Measurements from ENCODE around the gene DYSF. TPM values are rescaled to one million over a fixed set of nuclear protein-coding genes. Genes with fewer than 3 reads are reported as not detected.

DYSF gene
- total and polyA plus RNA-seq, 2 donors from 2014 or later = 11.3 to 19.8 TPM

- TF ChIP-seq CTCF (IDR thresholded peaks at IDR 0.05; ENCODE audit: borderline replicate concordance, extremely low read depth, insufficient read depth) = no peak
- no peak overlapping the region for H3K9ac ChIP-seq (ENCODE audit: low read length in 3 of 3)
- FAIRE-seq = no peak
- intact Hi-C loops (cut with DNase I) = no loop called here
- peak in 1 of 5 donors; percentile 37 for DNase-seq
- no peaks in the 10 kb centered on the region for H3K4me1 ChIP-seq (ENCODE audit: control insufficient read depth in 2 of 3, insufficient read depth in 2 of 3, low read depth in 1 of 3, low read length in 3 of 3)
- no peak overlapping the region for H3K4me3 ChIP-seq (ENCODE audit: low read length in 3 of 3)
- no peak overlapping the region for H3K27ac ChIP-seq (ENCODE audit: low read depth in 2 of 2, low read length in 2 of 2)
- no peaks in the 10 kb centered on the region for H3K36me3 ChIP-seq (ENCODE audit: control insufficient read depth in 2 of 3, insufficient read depth in 3 of 3, low read length in 3 of 3)
- no peaks in the 10 kb centered on the region for H3K27me3 ChIP-seq (ENCODE audit: control insufficient read depth, insufficient read depth, low read length)
- no peaks in the 10 kb centered on the region for H3K9me3 ChIP-seq (ENCODE audit: control insufficient read depth in 2 of 3, insufficient read depth in 1 of 3, low read length in 3 of 3)
These were observed 231.9 kb downstream of the DYSF start for GRCh38 chr2:71685073-71685848.

GRCh38 chr2:71685941-71686611 lies 232.7 kb downstream of the DYSF start:
- H3K27me3 ChIP-seq (ENCODE audit: control insufficient read depth, insufficient read depth, low read length) = no peaks in the 10 kb centered on the region
- no peak for FAIRE-seq
- no peaks in the 10 kb centered on the region for H3K4me1 ChIP-seq (ENCODE audit: control insufficient read depth in 2 of 3, insufficient read depth in 2 of 3, low read depth in 1 of 3, low read length in 3 of 3)
- H3K4me3 ChIP-seq (ENCODE audit: low read length in 3 of 3) = no peak overlapping the region
- DNase-seq = peak in 1 of 5 donors; percentile 47
- H3K36me3 ChIP-seq (ENCODE audit: control insufficient read depth in 2 of 3, insufficient read depth in 3 of 3, low read length in 3 of 3) = no peaks in the 10 kb centered on the region
- no peak overlapping the region for H3K9ac ChIP-seq (ENCODE audit: low read length in 3 of 3)
- no peak overlapping the region for H3K27ac ChIP-seq (ENCODE audit: low read depth in 2 of 2, low read length in 2 of 2)
- no peak for TF ChIP-seq CTCF (IDR thresholded peaks at IDR 0.05; ENCODE audit: borderline replicate concordance, extremely low read depth, insufficient read depth)
- no peaks in the 10 kb centered on the region for H3K9me3 ChIP-seq (ENCODE audit: control insufficient read depth in 2 of 3, insufficient read depth in 1 of 3, low read length in 3 of 3)
- intact Hi-C loops (cut with DNase I) = no loop called here

GRCh38 chr2:71686781-71687180 lies 233.4 kb downstream of the DYSF start:
- DNase-seq (peak in 1 of 5 donors; percentile 35), FAIRE-seq (no peak)
- no peak for TF ChIP-seq CTCF (IDR thresholded peaks at IDR 0.05; ENCODE audit: borderline replicate concordance, extremely low read depth, insufficient read depth)
- Histone ChIP-seq H3K27me3 (ENCODE audit: control insufficient read depth, insufficient read depth, low read length) (no peaks in the 10 kb centered on the region), H3K9ac (ENCODE audit: low read length in 3 of 3) (no peak overlapping the region), H3K27ac (ENCODE audit: low read depth in 2 of 2, low read length in 2 of 2) (no peak overlapping the region), H3K36me3 (ENCODE audit: control insufficient read depth in 2 of 3, insufficient read depth in 3 of 3, low read length in 3 of 3) (no peaks in the 10 kb centered on the region), H3K4me1 (ENCODE audit: control insufficient read depth in 2 of 3, insufficient read depth in 2 of 3, low read depth in 1 of 3, low read length in 3 of 3) (no peaks in the 10 kb centered on the region), H3K4me3 (ENCODE audit: low read length in 3 of 3) (no peak overlapping the region), H3K9me3 (ENCODE audit: control insufficient read depth in 2 of 3, insufficient read depth in 1 of 3, low read length in 3 of 3) (no peaks in the 10 kb centered on the region)
- intact Hi-C loops (cut with DNase I) = no loop called here

Data from kidney (tissue), 14 donors.